Liver (tissue), 3 donors: Measurements from ENCODE around the gene GNAT2.

Source experiments
- RAD21 ChIP-seq, 2 donors: IDR thresholded peaks; 2 replicates each; pipeline ENCODE4 v1.6.1; 2016; ENCODE audit warnings: antibody characterized with exemption in 2 of 2, mild to moderate bottlenecking in 2 of 2
- REST ChIP-seq: IDR thresholded peaks from 2 replicates; pipeline ENCODE4 v1.6.1; 2016; ENCODE audit warnings: antibody characterized with exemption, mild to moderate bottlenecking
- YY1 ChIP-seq: IDR thresholded peaks from 2 replicates; pipeline ENCODE4 v1.6.1; 2016; ENCODE audit warnings: antibody characterized with exemption, mild to moderate bottlenecking
- TF ChIP-seq, protein P1 (sequence below): fragments of 150-350 bp; IDR thresholded peaks from 2 replicates; pipeline ENCODE4 v1.5.1; 2017; ENCODE audit warnings: improper control_type of control experiment, low read depth, low read length; ENCODE audit not compliant: missing input control
- donor health status: healthy.
- donor health status: healthy.

DNA sequence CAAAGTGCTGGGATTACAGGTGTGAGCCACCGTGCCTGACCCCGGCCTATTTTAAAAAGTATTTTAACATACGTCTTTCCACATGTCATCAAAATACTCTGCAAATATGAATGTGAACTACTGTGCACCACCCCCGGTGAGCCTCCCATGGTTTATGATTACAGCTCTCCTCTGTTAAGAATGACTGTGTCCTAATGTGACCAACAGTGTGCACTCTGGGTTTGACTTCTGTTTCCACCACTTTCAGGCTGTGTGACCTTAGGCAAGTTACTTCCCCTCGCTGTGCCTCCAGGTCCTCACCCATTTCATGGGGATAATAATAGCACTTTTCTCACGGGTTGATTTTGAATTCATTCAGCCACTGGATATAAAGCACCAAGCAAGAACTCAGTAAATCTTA is 14.9 kb upstream of the GNAT2 start:
- TF ChIP-seq YY1, result no peak
- TF ChIP-seq, protein P1, sequence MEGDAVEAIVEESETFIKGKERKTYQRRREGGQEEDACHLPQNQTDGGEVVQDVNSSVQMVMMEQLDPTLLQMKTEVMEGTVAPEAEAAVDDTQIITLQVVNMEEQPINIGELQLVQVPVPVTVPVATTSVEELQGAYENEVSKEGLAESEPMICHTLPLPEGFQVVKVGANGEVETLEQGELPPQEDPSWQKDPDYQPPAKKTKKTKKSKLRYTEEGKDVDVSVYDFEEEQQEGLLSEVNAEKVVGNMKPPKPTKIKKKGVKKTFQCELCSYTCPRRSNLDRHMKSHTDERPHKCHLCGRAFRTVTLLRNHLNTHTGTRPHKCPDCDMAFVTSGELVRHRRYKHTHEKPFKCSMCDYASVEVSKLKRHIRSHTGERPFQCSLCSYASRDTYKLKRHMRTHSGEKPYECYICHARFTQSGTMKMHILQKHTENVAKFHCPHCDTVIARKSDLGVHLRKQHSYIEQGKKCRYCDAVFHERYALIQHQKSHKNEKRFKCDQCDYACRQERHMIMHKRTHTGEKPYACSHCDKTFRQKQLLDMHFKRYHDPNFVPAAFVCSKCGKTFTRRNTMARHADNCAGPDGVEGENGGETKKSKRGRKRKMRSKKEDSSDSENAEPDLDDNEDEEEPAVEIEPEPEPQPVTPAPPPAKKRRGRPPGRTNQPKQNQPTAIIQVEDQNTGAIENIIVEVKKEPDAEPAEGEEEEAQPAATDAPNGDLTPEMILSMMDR, result no peak
- no peak for TF ChIP-seq RAD21 (IDR thresholded peaks at IDR 0.05)
- no peak for TF ChIP-seq REST
